Adrenal gland (tissue), 5 donors: ENCODE measurements around the gene GDF7.
"Not testable (repeated sequence)": the region's sequence is repeated elsewhere in the genome, so short reads cannot be mapped to it uniquely, and the experiment has no call there.

Source experiments
- POLR2A ChIP-seq, 2 donors: fragments of 450-650 bp; IDR thresholded peaks; one replicate each; pipeline ENCODE4 v1.6.1; 2017; ENCODE audit warnings: antibody characterized with exemption in 2 of 2, mild to moderate bottlenecking in 2 of 2, moderate library complexity in 1 of 2
- TF ChIP-seq, protein P1 (sequence below), 6 experiments: fragments of 450-650 bp in 4 of 6; fragments of 200-600 bp in 2 of 6; sonication (generic) in 1 of 6; IDR thresholded peaks; 1 replicate in 5 of 6; 2 replicates in 1 of 6; pipeline versions ENCODE4 v1.5.1 to v1.8.0; 2016 to 2021; ENCODE audit warnings: antibody characterized with exemption in 6 of 6, mild to moderate bottlenecking in 2 of 6, moderate library complexity in 1 of 6
- donor health status: DM: no; HTN: no; CAD: no.

DNA sequence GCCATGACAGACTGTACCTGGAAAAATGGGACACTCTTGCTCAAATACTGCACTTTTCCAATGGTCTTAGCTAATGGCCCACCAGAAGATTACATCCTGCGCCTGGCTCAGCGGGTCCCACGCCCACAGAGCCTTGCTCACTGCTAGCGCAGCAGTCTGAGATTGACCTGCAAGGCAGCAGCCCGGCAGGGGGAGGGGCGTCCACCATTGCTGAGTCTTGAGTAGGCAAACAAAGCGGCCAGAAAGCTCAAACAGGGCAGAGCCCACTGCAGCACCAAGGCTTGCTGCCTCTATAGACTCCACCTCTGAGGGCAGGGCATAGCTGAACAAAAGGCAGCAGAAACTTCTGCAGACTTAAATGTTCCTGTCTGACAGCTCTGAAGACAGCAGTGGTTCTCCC lies 44.7 kb downstream of the GDF7 start:
- TF ChIP-seq, protein P1, sequence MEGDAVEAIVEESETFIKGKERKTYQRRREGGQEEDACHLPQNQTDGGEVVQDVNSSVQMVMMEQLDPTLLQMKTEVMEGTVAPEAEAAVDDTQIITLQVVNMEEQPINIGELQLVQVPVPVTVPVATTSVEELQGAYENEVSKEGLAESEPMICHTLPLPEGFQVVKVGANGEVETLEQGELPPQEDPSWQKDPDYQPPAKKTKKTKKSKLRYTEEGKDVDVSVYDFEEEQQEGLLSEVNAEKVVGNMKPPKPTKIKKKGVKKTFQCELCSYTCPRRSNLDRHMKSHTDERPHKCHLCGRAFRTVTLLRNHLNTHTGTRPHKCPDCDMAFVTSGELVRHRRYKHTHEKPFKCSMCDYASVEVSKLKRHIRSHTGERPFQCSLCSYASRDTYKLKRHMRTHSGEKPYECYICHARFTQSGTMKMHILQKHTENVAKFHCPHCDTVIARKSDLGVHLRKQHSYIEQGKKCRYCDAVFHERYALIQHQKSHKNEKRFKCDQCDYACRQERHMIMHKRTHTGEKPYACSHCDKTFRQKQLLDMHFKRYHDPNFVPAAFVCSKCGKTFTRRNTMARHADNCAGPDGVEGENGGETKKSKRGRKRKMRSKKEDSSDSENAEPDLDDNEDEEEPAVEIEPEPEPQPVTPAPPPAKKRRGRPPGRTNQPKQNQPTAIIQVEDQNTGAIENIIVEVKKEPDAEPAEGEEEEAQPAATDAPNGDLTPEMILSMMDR (IDR thresholded peaks at IDR 0.05) = not testable (repeated sequence)
- TF ChIP-seq POLR2A (IDR thresholded peaks at IDR 0.05) = not testable (repeated sequence)
